K562 (cell line): ENCODE measurements around the gene KRT8. TPM values are rescaled to one million over a fixed set of nuclear protein-coding genes. Genes with fewer than 3 reads are reported as not detected.
"Not testable (repeated sequence)": the region's sequence is repeated elsewhere in the genome, so short reads cannot be mapped to it uniquely, and the experiment has no call there.

ENCODE experiments used
- ATAC-seq: fragments of 200-7000 bp; cut with Tn5 transposase; 3 replicates; pipeline ENCODE4 v1.9.1; 2020; ENCODE audit warnings: moderate library complexity
- BruUV-seq: library from RNA; stranded (reverse); fragments of 400-500 nt; replicated peaks from 2 replicates; lab custom pipeline; 2021; lab: Mats Ljungman, UMichigan
- CTCF ChIA-PET: fragments of 300-600 bp; formaldehyde crosslinking; extraction: SDS; loops from one replicate; lab custom pipeline; 2021; ENCODE audit warnings: low intra/inter-chr PET ratio; lab: Yijun Ruan, JAX
- POLR2A ChIA-PET: fragments of 300-600, 350-650 bp; sonication (Branson Sonifier 250); formaldehyde crosslinking; extraction: SDS; loops from one replicate; lab custom pipeline; 2021; ENCODE audit warnings: antibody characterized with exemption, inconsistent platforms; lab: Yijun Ruan, JAX
- DNase-seq, 4 experiments: peaks; one replicate each; pipeline versions ENCODE4 v3.0.0 to v3.0.0-alpha.2; 2011 to 2018; ENCODE audit warnings: low spot score in 3 of 4, mixed read lengths in 3 of 4; ENCODE audit errors: extremely low read depth in 1 of 4
- FAIRE-seq: peaks from 2 replicates; lab custom pipeline; 2011; peaks lifted over from hg19 to GRCh38; lab: Jason Lieb, UNC
- H2AFZ ChIP-seq: 2 replicates; pipeline ENCODE4 v1.6.0; 2011; ENCODE audit warnings: low read depth, low read length, control low read depth, inconsistent platforms
- H3K27ac ChIP-seq: fragments of 200-600 bp; 3 replicates; pipeline ENCODE4 v1.8.0; 2011; ENCODE audit warnings: low read depth, mild to moderate bottlenecking, control low read depth, inconsistent platforms, low read length, moderate library complexity, mixed read lengths; ENCODE audit errors: extremely low read depth
- H3K27me3 ChIP-seq, 2 experiments: fragments of 300-600 bp in 1 of 2; 2 replicates in 1 of 2; 3 replicates in 1 of 2; pipeline versions ENCODE4 v1.6.0 to v1.8.0; 2011; ENCODE audit warnings: inconsistent platforms in 2 of 2, low read length in 2 of 2, mild to moderate bottlenecking in 1 of 2, mixed read lengths in 1 of 2, moderate library complexity in 1 of 2; ENCODE audit not compliant: control insufficient read depth in 2 of 2, insufficient read depth in 2 of 2
- H3K36me3 ChIP-seq: fragments of 300-600 bp; 3 replicates; pipeline ENCODE4 v1.8.0; 2011; ENCODE audit warnings: mild to moderate bottlenecking, low read length, inconsistent platforms; ENCODE audit not compliant: control insufficient read depth, insufficient read depth
- H3K4me1 ChIP-seq, 2 experiments: fragments of 200-600 bp in 1 of 2; replicated peaks in 1 of 2; 2 replicates in 1 of 2; 3 replicates in 1 of 2; pipeline versions ENCODE4 v1.5.1 to v1.8.0; 2011; ENCODE audit warnings: inconsistent platforms in 2 of 2, low read length in 2 of 2, mild to moderate bottlenecking in 1 of 2, mixed read lengths in 1 of 2, moderate library complexity in 1 of 2; ENCODE audit not compliant: control insufficient read depth in 2 of 2, insufficient read depth in 2 of 2
- H3K4me2 ChIP-seq: 2 replicates; pipeline ENCODE4 v1.6.1; 2011; ENCODE audit warnings: low read length, control low read depth, inconsistent platforms, mixed read lengths; ENCODE audit not compliant: insufficient read depth
- H3K4me3 ChIP-seq: fragments of 200-600 bp; sonication (generic), shearing (Covaris generic); 2 replicates; pipeline ENCODE4 v1.5.1; 2016; ENCODE audit warnings: control low read depth, inconsistent platforms
- H3K79me2 ChIP-seq: fragments of 200-600 bp; 3 replicates; pipeline ENCODE4 v1.8.0; 2011; ENCODE audit warnings: low read length, inconsistent platforms; ENCODE audit not compliant: control insufficient read depth, insufficient read depth
- H3K9ac ChIP-seq, 2 experiments: 2 replicates each; pipeline versions ENCODE4 v1.6.0 to v1.6.1; 2011; ENCODE audit warnings: low read depth in 2 of 2, low read length in 2 of 2, control low read depth in 1 of 2, inconsistent platforms in 1 of 2, mild to moderate bottlenecking in 1 of 2, mixed read lengths in 1 of 2; ENCODE audit not compliant: insufficient read depth in 1 of 2
- H3K9me1 ChIP-seq: one replicate; pipeline ENCODE4 v1.6.0; 2011; ENCODE audit warnings: inconsistent platforms, mild to moderate bottlenecking, low read length, moderate library complexity; ENCODE audit not compliant: control insufficient read depth, insufficient read depth
- H3K9me3 ChIP-seq: replicated peaks from 2 replicates; pipeline ENCODE4 v1.5.1; 2011; ENCODE audit warnings: low read depth, low read length, inconsistent platforms; ENCODE audit not compliant: control insufficient read depth, insufficient read depth
- H4K20me1 ChIP-seq: replicated peaks from 2 replicates; pipeline ENCODE4 v1.6.1; 2011; ENCODE audit warnings: low read length, inconsistent platforms, mixed read lengths; ENCODE audit not compliant: control insufficient read depth, insufficient read depth
- ARID1B ChIP-seq: fragments of 450-650 bp; IDR thresholded peaks from 2 replicates; pipeline ENCODE4 v1.6.1; 2016; ENCODE audit warnings: antibody characterized with exemption, mild to moderate bottlenecking, inconsistent platforms
- KDM1A ChIP-seq, 2 experiments: fragments of 450-650 bp; IDR thresholded peaks; 2 replicates each; pipeline ENCODE4 v1.6.1; 2016; ENCODE audit warnings: mild to moderate bottlenecking in 2 of 2
- TSHZ1 ChIP-seq: fragments of 250-450 bp; sonication (Bioruptor Pico); IDR thresholded peaks from 2 replicates; pipeline ENCODE4 v1.4.0; 2020; ENCODE audit warnings: mild to moderate bottlenecking, moderate library complexity
- ZNF146 ChIP-seq: IDR thresholded peaks from one replicate; pipeline ENCODE4 v1.6.1; 2018; ENCODE audit warnings: missing compliant biosample characterization; ENCODE audit not compliant: unreplicated experiment
- ZNF609 ChIP-seq: sonication (generic); formaldehyde crosslinking; IDR thresholded peaks from 2 replicates; pipeline ENCODE4 v1.8.1; 2023; ENCODE audit warnings: missing genetic modification reagents, mild to moderate bottlenecking, borderline replicate concordance
- WGBS: fragments of 100-300 bp; shearing (Covaris generic); methylation state at CpG from one replicate; pipeline ENCODE4 v1.1.6; 2016; ENCODE audit warnings: low coverage, mixed read lengths; ENCODE audit not compliant: insufficient coverage; ENCODE audit errors: missing lambda C conversion rate; 5-methylcytosine and 5-hydroxymethylcytosine counted together
- in situ Hi-C: fragments of 300-500 bp; cut with MboI; formaldehyde crosslinking; loops from 4 replicates; pipeline ENCODE4 v1.15.0; 2018; ENCODE audit warnings: inconsistent platforms, mixed read lengths
- intact Hi-C: fragments of 100-400 bp; cut with micrococcal nuclease; formaldehyde crosslinking; loops from 2 replicates; pipeline ENCODE4 v1.14.2; 2022
- polyA plus RNA-seq, 8 experiments: library from polyadenylated mRNA; depleted of rRNA in 4 of 8; stranded (reverse) in 5 of 8; unstranded in 3 of 8; fragments of >200 nt; fragmentation: Nextera tagmentation in 2 of 8; fragmentation: Illumina TruSeq in 1 of 8; extraction: Ambion mirVana in 2 of 8; extraction: Trizol in 1 of 8; gene quantifications; 2 replicates each; pipeline versions ENCODE4 v1.2.1 to v1.2.3, GENCODE V29; 2011 to 2014; ENCODE audit warnings: inconsistent platforms in 1 of 8, missing spikeins in 1 of 8
- total RNA-seq, 7 experiments: library from RNA; depleted of rRNA in 6 of 7; stranded (reverse); fragments of >200 nt in 6 of 7; fragmentation: Illumina TruSeq in 2 of 7; extraction: Trizol in 2 of 7; gene quantifications; 2 replicates each; pipeline versions ENCODE4 v1.2.1 to v1.2.3, GENCODE V29; 2011 to 2021; ENCODE audit warnings: low replicate concordance in 1 of 7

KRT8 gene
- total and polyA plus RNA-seq, 9 of the 15 experiments (the other 6 are each of a cell fraction or from before 2014, with no cell fraction given): 41.5 to 661 (median 260) TPM

GRCh38 chr12:52856077-52856476, 48.8 kb downstream of the KRT8 start:
- FAIRE-seq: not testable (repeated sequence)

GRCh38 chr12:52851787-52852186, 53.1 kb downstream of the KRT8 start:
- H3K4me2 ChIP-seq: no peak overlapping the region
- intact Hi-C loops: no loop called here
- DNase-seq (no peak), ATAC-seq (no peak), FAIRE-seq (no peak)
- H3K27ac ChIP-seq: no peak overlapping the region
- H3K27me3 ChIP-seq: peaks cover 17 to 51% of the 10 kb centered on the region in 2 experiments; a peak in 4 of 5 replicates
- no peaks in the 10 kb centered on the region for H3K9me1 ChIP-seq
- H4K20me1 ChIP-seq: 0 out of 2 replicates have a peak, but pooled peaks cover 6% of the 10 kb centered on the region
- no peaks in the 10 kb centered on the region for H3K79me2 ChIP-seq
- no peaks in the 10 kb centered on the region for H3K9me3 ChIP-seq
- no peaks in the 10 kb centered on the region for H3K4me1 ChIP-seq
- ChIA-PET CTCF (no interaction called here), POLR2A (interaction anchor here (0.9 kb wide), 1 partner anchor 145 kb away, joined by 3 read pairs; no protein-coding TSS in a partner anchor)
- no TSS peak for BruUV-seq
- TF ChIP-seq TSHZ1 (no peak), ARID1B (no peak), ZNF609 (CRISPR knock-in tag) (no peak)
- H3K9ac ChIP-seq: no peak overlapping the region
- H2AFZ ChIP-seq: no peak overlapping the region
- H3K36me3 ChIP-seq: no peaks in the 10 kb centered on the region
- in situ Hi-C loops: no loop called here
- no peak overlapping the region for H3K4me3 ChIP-seq

More at GRCh38 chr12:52856077-52856476, 48.8 kb downstream of the KRT8 start:
- H3K9ac ChIP-seq, H3K4me2 ChIP-seq, H3K4me3 ChIP-seq, H3K27ac ChIP-seq, H3K4me1 ChIP-seq, ATAC-seq, H3K9me3 ChIP-seq, H2AFZ ChIP-seq, H3K36me3 ChIP-seq, in situ Hi-C loops, H3K79me2 ChIP-seq, intact Hi-C loops, BruUV-seq, DNase-seq, H3K9me1 ChIP-seq, CTCF ChIA-PET, H4K20me1 ChIP-seq: not testable (repeated sequence)
- 10% methylated on average over 2 of the region's 2 CpGs for WGBS
- POLR2A ChIA-PET: interaction anchor here (0.9 kb wide), 1 partner anchor 164 kb away, joined by 3 read pairs; no protein-coding TSS in a partner anchor
- TF ChIP-seq ZNF146 (CRISPR knock-in tag) (peak; percentile 30), KDM1A (IDR thresholded peaks at IDR 0.05) (peak in 1 of 2 experiments; percentile 29; a peak in 1 of 4 replicates)
- H3K27me3 ChIP-seq: peaks cover 4 to 33% of the 10 kb centered on the region in 2 experiments; a peak in 3 of 5 replicates
